CD4-positive, alpha-beta T cell (primary cell): Measurements from ENCODE around the gene FGG. TPM values are rescaled to one million over a fixed set of nuclear protein-coding genes. Genes with fewer than 3 reads are reported as not detected.

Experiments
- ATAC-seq: fragments of 200-7000 bp; cut with Tn5 transposase; one replicate; pipeline ENCODE4 v1.10.0; 2022; ENCODE audit warnings: mild to moderate bottlenecking; ENCODE audit not compliant: poor library complexity
- CTCF ChIA-PET: fragments of 350-600 bp; sonication (Branson Sonifier 250); formaldehyde crosslinking; loops from one replicate; lab custom pipeline; 2021; ENCODE audit warnings: antibody characterized with exemption, inconsistent platforms; lab: Charles Lee
- POLR2A ChIA-PET: fragments of 350-600 bp; sonication (Branson Sonifier 250); formaldehyde crosslinking; loops from one replicate; lab custom pipeline; 2021; ENCODE audit warnings: antibody characterized with exemption, inconsistent platforms; lab: Charles Lee
- DNase-seq, 14 experiments: peaks; one replicate each; pipeline ENCODE4 v3.0.0-alpha.2; 2013 to 2020; ENCODE audit warnings: mixed read lengths in 2 of 14
- H3K27ac ChIP-seq, 2 donors: one replicate each; pipeline versions ENCODE4 v1.5.1 to v1.7.0; 2013; ENCODE audit warnings: low read length in 2 of 2, low read depth in 1 of 2, mild to moderate bottlenecking in 1 of 2
- H3K27me3 ChIP-seq, 2 experiments: 1 replicate in 1 of 2; 2 replicates in 1 of 2; pipeline versions ENCODE4 v1.6.1 to v1.7.0; 2013; ENCODE audit warnings: low read length in 2 of 2, control low read depth in 1 of 2, mild to moderate bottlenecking in 1 of 2, moderate library complexity in 1 of 2; ENCODE audit not compliant: insufficient read depth in 2 of 2, control insufficient read depth in 1 of 2
- H3K36me3 ChIP-seq: one replicate; pipeline ENCODE4 v1.6.1; 2013; ENCODE audit warnings: low read length, control low read depth; ENCODE audit not compliant: insufficient read depth
- H3K4me1 ChIP-seq: one replicate; pipeline ENCODE4 v1.6.1; 2013; ENCODE audit warnings: low read length, control low read depth; ENCODE audit not compliant: insufficient read depth
- H3K4me3 ChIP-seq: one replicate; pipeline ENCODE4 v1.5.1; 2013; ENCODE audit warnings: mild to moderate bottlenecking, low read length, moderate library complexity
- H3K9me3 ChIP-seq, 2 experiments: 1 replicate in 1 of 2; 2 replicates in 1 of 2; pipeline versions ENCODE4 v1.6.1 to v1.7.0; 2013; ENCODE audit warnings: low read length in 2 of 2, mild to moderate bottlenecking in 2 of 2, control low read depth in 1 of 2, moderate library complexity in 1 of 2; ENCODE audit not compliant: control insufficient read depth in 1 of 2, insufficient read depth in 1 of 2
- H3K27ac Mint-ChIP-seq: one replicate; pipeline ENCODE4 v1.8.0; 2020; ENCODE audit warnings: mixed read lengths
- H3K27me3 Mint-ChIP-seq: one replicate; pipeline ENCODE4 v1.8.0; 2021; ENCODE audit warnings: mixed read lengths
- H3K36me3 Mint-ChIP-seq: one replicate; pipeline ENCODE4 v1.8.0; 2021; ENCODE audit warnings: low read depth, mixed read lengths
- H3K4me1 Mint-ChIP-seq: one replicate; pipeline ENCODE4 v1.8.0; 2021; ENCODE audit warnings: low read depth, mixed read lengths
- H3K4me3 Mint-ChIP-seq: one replicate; pipeline ENCODE4 v1.8.0; 2020; ENCODE audit warnings: mild to moderate bottlenecking, mixed read lengths
- H3K9me3 Mint-ChIP-seq: one replicate; pipeline ENCODE4 v1.8.0; 2020; ENCODE audit warnings: mixed read lengths
- intact Hi-C, 2 experiments: fragments of 100-400 bp; cut with DNase I in 1 of 2; cut with micrococcal nuclease in 1 of 2; formaldehyde crosslinking; loops; one replicate each; pipeline versions ENCODE4 v1.15.1 to v1.9.0; 2023 to 2025; cut with DNase I, micrococcal nuclease
- total RNA-seq, 174 experiments: library from RNA in 2 of 174; stranded (reverse) in 2 of 174; gene quantifications; one replicate each; pipeline ENCODE4 v1.2.3 and lab custom pipeline; 2021 to 2026
- TF ChIP-seq, protein P1 (sequence below): fragments of 200-600 bp; IDR thresholded peaks from one replicate; pipeline ENCODE4 v1.8.0; 2022; ENCODE audit warnings: antibody characterized with exemption, mild to moderate bottlenecking

Gene FGG
- total RNA-seq, 2 experiments from 2014 or later: not detected

DNA sequence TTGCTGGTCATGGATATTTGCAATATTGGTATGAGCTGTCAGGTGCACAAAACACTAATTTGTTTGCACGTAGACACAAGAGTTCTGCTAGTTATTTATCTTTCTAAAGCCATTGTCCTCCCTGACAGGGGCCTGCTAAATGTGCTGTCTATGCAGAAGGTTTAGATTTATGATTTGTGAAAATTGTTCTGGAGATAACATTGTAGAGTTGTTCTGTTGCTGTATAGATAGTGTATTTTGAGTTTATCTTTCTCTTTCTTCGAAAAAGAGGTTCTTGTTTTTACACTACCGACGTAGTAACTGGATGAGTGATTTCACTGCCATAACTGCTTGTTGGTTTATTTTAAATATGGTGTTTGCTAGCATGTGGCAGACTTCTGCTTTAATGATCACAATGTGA, 28.5 kb upstream of the FGG start:
- intact Hi-C loops: no loop called here
- Histone ChIP-seq H3K27ac (no peak overlapping the region), H3K36me3 (no peaks in the 10 kb centered on the region), H3K27me3 (peaks cover 3 to 6% of the 10 kb centered on the region in 2 experiments), H3K9me3 (no peaks in the 10 kb centered on the region), H3K4me1 (no peaks in the 10 kb centered on the region), H3K4me3 (no peak overlapping the region)
- DNase-seq (no peak), ATAC-seq (no peak)
- Mint-ChIP-seq H3K27me3 (peaks cover 37% of the 10 kb centered on the region), H3K4me3 (no peak overlapping the region), H3K9me3 (no peaks in the 10 kb centered on the region), H3K27ac (no peak overlapping the region), H3K36me3 (no peaks in the 10 kb centered on the region), H3K4me1 (no peaks in the 10 kb centered on the region)
- TF ChIP-seq, protein P1, sequence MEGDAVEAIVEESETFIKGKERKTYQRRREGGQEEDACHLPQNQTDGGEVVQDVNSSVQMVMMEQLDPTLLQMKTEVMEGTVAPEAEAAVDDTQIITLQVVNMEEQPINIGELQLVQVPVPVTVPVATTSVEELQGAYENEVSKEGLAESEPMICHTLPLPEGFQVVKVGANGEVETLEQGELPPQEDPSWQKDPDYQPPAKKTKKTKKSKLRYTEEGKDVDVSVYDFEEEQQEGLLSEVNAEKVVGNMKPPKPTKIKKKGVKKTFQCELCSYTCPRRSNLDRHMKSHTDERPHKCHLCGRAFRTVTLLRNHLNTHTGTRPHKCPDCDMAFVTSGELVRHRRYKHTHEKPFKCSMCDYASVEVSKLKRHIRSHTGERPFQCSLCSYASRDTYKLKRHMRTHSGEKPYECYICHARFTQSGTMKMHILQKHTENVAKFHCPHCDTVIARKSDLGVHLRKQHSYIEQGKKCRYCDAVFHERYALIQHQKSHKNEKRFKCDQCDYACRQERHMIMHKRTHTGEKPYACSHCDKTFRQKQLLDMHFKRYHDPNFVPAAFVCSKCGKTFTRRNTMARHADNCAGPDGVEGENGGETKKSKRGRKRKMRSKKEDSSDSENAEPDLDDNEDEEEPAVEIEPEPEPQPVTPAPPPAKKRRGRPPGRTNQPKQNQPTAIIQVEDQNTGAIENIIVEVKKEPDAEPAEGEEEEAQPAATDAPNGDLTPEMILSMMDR: no peak
- ChIA-PET CTCF (no interaction called here), POLR2A (no interaction called here)

DNA sequence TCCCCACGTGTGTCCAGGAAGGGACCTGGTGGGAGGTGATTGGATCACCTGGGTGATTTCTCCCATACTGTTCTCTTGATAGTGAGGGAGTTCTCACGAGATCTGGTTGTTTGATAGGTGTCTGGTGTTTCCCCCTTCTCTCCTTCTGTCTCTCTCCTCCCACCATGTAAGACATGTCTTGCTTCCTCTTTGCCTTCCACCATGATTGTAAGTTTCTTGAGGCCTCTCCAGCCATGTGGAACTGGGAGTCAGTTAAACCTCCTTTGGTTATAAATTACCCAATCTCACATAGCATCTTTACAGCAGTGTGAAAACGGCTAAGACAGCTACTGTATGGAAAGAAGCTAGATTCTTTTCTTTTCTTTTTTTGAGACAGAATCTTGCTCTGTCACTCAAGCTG, 21.6 kb upstream of the FGG start:
- H3K27ac ChIP-seq: no peak overlapping the region
- TF ChIP-seq, protein P1: no peak
- DNase-seq (no peak), ATAC-seq (no peak)
- H3K9me3 Mint-ChIP-seq: no peaks in the 10 kb centered on the region
- no peaks in the 10 kb centered on the region for H3K4me1 Mint-ChIP-seq
- H3K36me3 Mint-ChIP-seq: no peaks in the 10 kb centered on the region
- no peak overlapping the region for H3K4me3 ChIP-seq
- no peaks in the 10 kb centered on the region for H3K4me1 ChIP-seq
- ChIA-PET POLR2A (no interaction called here), CTCF (no interaction called here)
- no peaks in the 10 kb centered on the region for H3K36me3 ChIP-seq
- H3K9me3 ChIP-seq: no peaks in the 10 kb centered on the region
- peaks cover 11 to 25% of the 10 kb centered on the region in 2 experiments for H3K27me3 ChIP-seq
- H3K27me3 Mint-ChIP-seq: peaks cover 20% of the 10 kb centered on the region
- no peak overlapping the region for H3K4me3 Mint-ChIP-seq
- intact Hi-C loops: no loop called here
- H3K27ac Mint-ChIP-seq: no peak overlapping the region

DNA sequence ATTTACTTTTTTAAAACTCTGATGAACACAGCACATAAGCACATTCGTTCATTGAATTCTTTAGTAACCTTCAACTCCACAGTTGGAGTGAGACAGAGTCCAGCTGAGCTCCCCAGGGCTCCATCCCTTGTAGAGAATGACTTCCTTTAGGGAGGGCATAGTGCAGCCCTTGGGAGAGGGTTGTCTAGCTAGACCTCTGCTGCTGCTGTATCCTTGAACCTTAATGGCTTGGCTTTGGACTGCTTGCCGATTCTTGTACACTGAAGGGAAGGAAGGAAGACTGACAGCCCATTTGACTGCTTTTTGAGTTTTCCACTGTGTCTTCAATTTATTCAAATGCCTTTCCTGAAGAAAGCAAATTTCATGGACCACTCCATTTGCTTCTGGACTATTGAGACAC, 19.4 kb upstream of the FGG start:
- no peak overlapping the region for H3K27ac ChIP-seq
- Mint-ChIP-seq H3K4me3 (no peak overlapping the region), H3K4me1 (no peaks in the 10 kb centered on the region), H3K9me3 (no peaks in the 10 kb centered on the region), H3K27me3 (peaks cover 13% of the 10 kb centered on the region), H3K36me3 (no peaks in the 10 kb centered on the region), H3K27ac (no peak overlapping the region)
- intact Hi-C loops: no loop called here
- ChIA-PET CTCF (no interaction called here), POLR2A (no interaction called here)
- H3K9me3 ChIP-seq: peaks cover 0 to 6% of the 10 kb centered on the region in 2 experiments
- TF ChIP-seq, protein P1: no peak
- no peaks in the 10 kb centered on the region for H3K36me3 ChIP-seq
- no peak overlapping the region for H3K4me3 ChIP-seq
- no peak for ATAC-seq
- peaks cover 15 to 39% of the 10 kb centered on the region in 2 experiments for H3K27me3 ChIP-seq
- H3K4me1 ChIP-seq: peaks cover 7% of the 10 kb centered on the region
- DNase-seq: no peak
